Peyer's patch (tissue), 4 donors: ENCODE results near the gene CGRRF1. TPM values are rescaled to one million over a fixed set of nuclear protein-coding genes. Genes with fewer than 3 reads are reported as not detected.

Experiments
- DNase-seq, 3 donors: peaks; one replicate each; pipeline ENCODE4 v3.0.0-alpha.2; 2017 to 2019
- H3K27ac ChIP-seq, 4 donors: fragments of 200-600 bp; sonication (generic); one replicate each; pipeline ENCODE4 v1.5.1; 2016 to 2019
- H3K27me3 ChIP-seq, 2 donors: fragments of 200-600 bp; sonication (generic); one replicate each; pipeline ENCODE4 v1.5.1; 2019
- H3K36me3 ChIP-seq, 3 donors: fragments of 200-600 bp; sonication (generic); one replicate each; pipeline ENCODE4 v1.5.1; 2016 to 2019
- H3K4me1 ChIP-seq, 4 donors: fragments of 200-600 bp; sonication (generic); one replicate each; pipeline ENCODE4 v1.5.1; 2016 to 2019
- H3K4me3 ChIP-seq, 4 donors: fragments of 200-600 bp; sonication (generic); 1 replicate in 3 of 4; 2 replicates in 1 of 4; pipeline ENCODE4 v1.5.1; 2016 to 2019; ENCODE audit warnings: mild to moderate bottlenecking in 1 of 4
- H3K9me3 ChIP-seq, 4 donors: fragments of 200-600 bp; sonication (generic); one replicate each; pipeline ENCODE4 v1.5.1; 2016 to 2019; ENCODE audit warnings: mild to moderate bottlenecking in 1 of 4
- POLR2A ChIP-seq, 2 donors: fragments of 450-650 bp; IDR thresholded peaks; one replicate each; pipeline ENCODE4 v1.5.1; 2017; ENCODE audit warnings: antibody characterized with exemption in 2 of 2, mild to moderate bottlenecking in 2 of 2, moderate library complexity in 2 of 2
- total RNA-seq, 4 donors: library from RNA; depleted of rRNA; stranded (reverse); fragments of >200 nt; gene quantifications; one replicate each; pipeline ENCODE4 v1.1.0, GENCODE V29; 2016
- TF ChIP-seq, protein P1 (sequence below), 6 experiments: fragments of 450-650 bp in 4 of 6; fragments of 200-600 bp in 2 of 6; sonication (generic) in 1 of 6; IDR thresholded peaks; one replicate each; pipeline ENCODE4 v1.5.1; 2017 to 2019; ENCODE audit warnings: antibody characterized with exemption in 6 of 6, mild to moderate bottlenecking in 3 of 6, moderate library complexity in 1 of 6

CGRRF1 gene
- total RNA-seq, 4 donors from 2014 or later: 11.6 to 26.8 (median 19.0) TPM

DNA sequence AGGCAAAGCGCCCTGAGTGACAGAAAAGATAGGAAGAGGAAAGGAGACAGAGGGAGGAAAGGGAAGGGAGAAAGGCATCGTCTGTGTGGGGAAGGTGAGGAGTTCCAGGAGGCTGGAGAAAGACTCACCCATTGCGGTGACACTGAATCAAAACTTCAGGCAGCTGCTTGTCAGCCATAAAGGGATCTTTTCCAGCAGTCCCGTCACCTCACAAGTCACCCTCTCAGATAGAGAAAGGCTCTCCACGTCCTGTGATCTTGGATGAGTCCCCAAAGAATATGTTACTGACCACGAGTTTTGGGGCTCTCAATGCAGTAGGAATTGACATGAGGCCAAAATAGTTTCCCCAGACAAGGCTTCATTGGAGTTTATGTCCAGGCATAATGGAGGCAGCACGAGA is 11.1 kb upstream of the CGRRF1 start:
- no peak for DNase-seq
- H3K27ac ChIP-seq: no peak overlapping the region

DNA sequence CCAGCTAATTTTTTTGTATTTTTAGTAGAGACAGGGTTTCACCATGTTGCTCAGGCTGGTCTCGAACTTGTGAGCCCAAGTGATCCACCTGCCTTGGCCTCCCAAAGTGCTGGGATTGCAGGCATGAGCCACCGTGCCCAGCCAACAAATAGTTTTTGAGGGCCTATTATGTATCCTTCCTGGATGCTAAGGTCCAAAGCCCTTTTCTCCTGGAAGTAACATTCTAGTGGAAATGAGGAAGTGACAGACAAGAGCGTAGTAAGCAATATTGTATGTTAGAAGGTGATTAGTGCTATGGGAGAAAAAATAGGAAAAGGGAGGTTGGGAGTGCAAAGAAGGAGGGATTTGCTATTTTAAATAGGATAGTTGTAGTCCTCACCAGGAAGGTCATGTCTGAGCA is 9.0 kb upstream of the CGRRF1 start:
- Histone ChIP-seq H3K27ac (no peak overlapping the region), H3K27me3 (no peaks in the 10 kb centered on the region), H3K4me3 (no peak overlapping the region)

More for the DNA sequence above, 11.1 kb upstream of the CGRRF1 start:
- Histone ChIP-seq H3K27me3 (no peaks in the 10 kb centered on the region), H3K9me3 (no peaks in the 10 kb centered on the region), H3K4me3 (no peak overlapping the region), H3K36me3 (no peaks in the 10 kb centered on the region), H3K4me1 (peaks cover 0 to 14% (median 0%) of the 10 kb centered on the region in 4 donors)
- TF ChIP-seq, protein P1, sequence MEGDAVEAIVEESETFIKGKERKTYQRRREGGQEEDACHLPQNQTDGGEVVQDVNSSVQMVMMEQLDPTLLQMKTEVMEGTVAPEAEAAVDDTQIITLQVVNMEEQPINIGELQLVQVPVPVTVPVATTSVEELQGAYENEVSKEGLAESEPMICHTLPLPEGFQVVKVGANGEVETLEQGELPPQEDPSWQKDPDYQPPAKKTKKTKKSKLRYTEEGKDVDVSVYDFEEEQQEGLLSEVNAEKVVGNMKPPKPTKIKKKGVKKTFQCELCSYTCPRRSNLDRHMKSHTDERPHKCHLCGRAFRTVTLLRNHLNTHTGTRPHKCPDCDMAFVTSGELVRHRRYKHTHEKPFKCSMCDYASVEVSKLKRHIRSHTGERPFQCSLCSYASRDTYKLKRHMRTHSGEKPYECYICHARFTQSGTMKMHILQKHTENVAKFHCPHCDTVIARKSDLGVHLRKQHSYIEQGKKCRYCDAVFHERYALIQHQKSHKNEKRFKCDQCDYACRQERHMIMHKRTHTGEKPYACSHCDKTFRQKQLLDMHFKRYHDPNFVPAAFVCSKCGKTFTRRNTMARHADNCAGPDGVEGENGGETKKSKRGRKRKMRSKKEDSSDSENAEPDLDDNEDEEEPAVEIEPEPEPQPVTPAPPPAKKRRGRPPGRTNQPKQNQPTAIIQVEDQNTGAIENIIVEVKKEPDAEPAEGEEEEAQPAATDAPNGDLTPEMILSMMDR (IDR thresholded peaks at IDR 0.05): no peak

DNA sequence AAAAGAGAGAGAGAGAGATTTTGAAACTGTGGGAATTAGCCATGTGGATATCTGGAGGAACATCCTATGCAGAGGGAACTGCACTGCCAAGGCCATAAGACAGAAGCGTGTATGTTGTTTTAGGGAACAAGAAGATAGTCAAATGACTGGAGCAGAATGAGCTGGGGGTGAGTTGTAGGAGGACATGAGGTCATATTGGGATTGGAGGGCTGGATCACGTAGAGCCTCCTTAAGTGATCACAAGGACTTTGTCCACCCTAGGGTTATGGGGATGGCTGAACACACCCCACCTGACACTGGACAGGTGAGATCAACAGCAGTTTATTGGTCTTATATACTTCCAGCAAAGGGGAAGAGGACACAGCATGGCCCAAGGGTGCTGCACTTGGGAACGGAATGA is 8.2 kb upstream of the CGRRF1 start:
- Histone ChIP-seq H3K4me1 (peaks cover 0 to 14% (median 0%) of the 10 kb centered on the region in 4 donors), H3K9me3 (no peaks in the 10 kb centered on the region), H3K27ac (no peak overlapping the region), H3K4me3 (no peak overlapping the region), H3K36me3 (no peaks in the 10 kb centered on the region), H3K27me3 (no peaks in the 10 kb centered on the region)
- no peak for DNase-seq
- TF ChIP-seq POLR2A (IDR thresholded peaks at IDR 0.05): no peak
- TF ChIP-seq, protein P1 (IDR thresholded peaks at IDR 0.05): no peak

More for the DNA sequence above, 9.0 kb upstream of the CGRRF1 start:
- H3K4me1 ChIP-seq: peaks cover 0 to 14% (median 0%) of the 10 kb centered on the region in 4 donors
- H3K36me3 ChIP-seq: no peaks in the 10 kb centered on the region
- TF ChIP-seq, protein P1 (IDR thresholded peaks at IDR 0.05): no peak
- no peak for TF ChIP-seq POLR2A (IDR thresholded peaks at IDR 0.05)
- no peaks in the 10 kb centered on the region for H3K9me3 ChIP-seq
- no peak for DNase-seq

- Histone ChIP-seq H3K4me1 (peaks cover 0 to 10% (median 0%) of the 10 kb centered on the region in 4 donors), H3K27me3 (no peaks in the 10 kb centered on the region), H3K36me3 (no peaks in the 10 kb centered on the region), H3K4me3 (no peak overlapping the region), H3K27ac (no peak overlapping the region), H3K9me3 (no peaks in the 10 kb centered on the region)
- DNase-seq: no peak
- TF ChIP-seq, protein P1 (IDR thresholded peaks at IDR 0.05): no peak
- no peak for TF ChIP-seq POLR2A (IDR thresholded peaks at IDR 0.05)
Observed at GRCh38 chr14:54502602-54503001, 7.1 kb upstream of the CGRRF1 start.

GRCh38 chr14:54503486-54503885 is 6.2 kb upstream of the CGRRF1 start:
- TF ChIP-seq, protein P1 (IDR thresholded peaks at IDR 0.05): peak in 3 of 6 experiments; percentile 23 to 34 (median 25)
- no peak for TF ChIP-seq POLR2A (IDR thresholded peaks at IDR 0.05)
- no peaks in the 10 kb centered on the region for H3K9me3 ChIP-seq
- peaks cover 0 to 2% (median 0%) of the 10 kb centered on the region in 4 donors for H3K4me1 ChIP-seq
- no peak overlapping the region for H3K27ac ChIP-seq
- H3K36me3 ChIP-seq: no peaks in the 10 kb centered on the region
- H3K27me3 ChIP-seq: no peaks in the 10 kb centered on the region
- DNase-seq: no peak
- H3K4me3 ChIP-seq: no peak overlapping the region

DNA sequence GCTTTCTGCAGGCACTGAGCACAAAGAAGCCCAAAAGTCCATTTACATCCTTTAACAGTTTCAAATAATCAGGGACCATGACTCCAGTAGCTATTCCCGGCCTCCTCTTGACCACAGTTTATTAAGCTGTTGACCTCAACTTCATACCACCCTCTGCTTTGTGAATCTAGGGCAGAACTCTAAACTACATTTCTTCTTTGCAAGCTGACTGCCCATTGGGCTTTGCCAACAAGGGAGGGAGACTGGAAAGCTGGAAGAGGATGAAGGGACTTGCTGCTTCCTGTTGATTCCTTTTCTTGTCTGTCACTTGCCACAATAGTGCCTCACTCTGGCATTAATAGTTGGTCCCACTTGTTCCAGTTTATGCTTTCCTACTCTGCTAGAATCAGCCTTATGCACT is 2.7 kb downstream of the CGRRF1 start:
- Histone ChIP-seq H3K9me3 (no peaks in the 10 kb centered on the region), H3K36me3 (peaks cover 0 to 3% (median 0%) of the 10 kb centered on the region in 3 donors), H3K4me3 (no peak overlapping the region), H3K4me1 (peaks cover 0 to 11% (median 6%) of the 10 kb centered on the region in 4 donors), H3K27me3 (no peaks in the 10 kb centered on the region), H3K27ac (no peak overlapping the region)
- DNase-seq: no peak
- TF ChIP-seq, protein P1 (IDR thresholded peaks at IDR 0.05): no peak
- TF ChIP-seq POLR2A (IDR thresholded peaks at IDR 0.05): no peak
